GM03348 (cell line): ENCODE measurements around the gene EPDR1.

Source experiments
- DNase-seq: peaks from one replicate; pipeline ENCODE4 v3.0.0; 2012; ENCODE audit warnings: low spot score

EPDR1 gene

GRCh38 chr7:37920305-37920848 lies at the start of gene EPDR1:
TSS of gene EPDR1 (plus strand) at chr7:37920640. CDS start at chr7:37920940, 300 bp downstream.
- peak; percentile 13 for DNase-seq

GRCh38 chr7:37882086-37882485 lies 38.4 kb upstream of the EPDR1 start:
- DNase-seq: no peak

GRCh38 chr7:37893359-37893758 lies 27.1 kb upstream of the EPDR1 start:
- DNase-seq: no peak

- DNase-seq: no peak
Measured at GRCh38 chr7:37894671-37895070, 25.8 kb upstream of the EPDR1 start.

GRCh38 chr7:37899712-37900247 lies 20.7 kb upstream of the EPDR1 start:
- DNase-seq: no peak

- DNase-seq: peak; percentile 40
Measured at GRCh38 chr7:37901236-37901827, 19.1 kb upstream of the EPDR1 start.

GRCh38 chr7:37901890-37902524 lies 18.4 kb upstream of the EPDR1 start:
- DNase-seq: peak; percentile 60

GRCh38 chr7:37908221-37908788 lies 12.1 kb upstream of the EPDR1 start:
- DNase-seq: peak; percentile 7

GRCh38 chr7:37912756-37913155 lies 7.7 kb upstream of the EPDR1 start:
- DNase-seq: no peak

GRCh38 chr7:37915438-37915837 lies 5.0 kb upstream of the EPDR1 start:
- DNase-seq: no peak

GRCh38 chr7:37916017-37916672 lies 4.3 kb upstream of the EPDR1 start:
- no peak for DNase-seq

GRCh38 chr7:37916673-37917660 lies 3.5 kb upstream of the EPDR1 start, which contains the start of gene SFRP4:
TSS of gene SFRP4 (minus strand) at chr7:37916817. CDS start at chr7:37916537, 280 bp downstream.
- DNase-seq: peak; percentile 61

- no peak for DNase-seq
Measured at GRCh38 chr7:37918526-37918925, 1.9 kb upstream of the EPDR1 start.

- DNase-seq: no peak
Measured at GRCh38 chr7:37920849-37921805, 687 bp downstream of the EPDR1 start.

GRCh38 chr7:37921876-37922275 lies 1.4 kb downstream of the EPDR1 start:
- DNase-seq: no peak

GRCh38 chr7:37923996-37924395 lies 3.6 kb downstream of the EPDR1 start:
- no peak for DNase-seq

GRCh38 chr7:37924491-37925041 lies 4.1 kb downstream of the EPDR1 start:
- no peak for DNase-seq

GRCh38 chr7:37925620-37926019 lies 5.2 kb downstream of the EPDR1 start:
- DNase-seq: no peak

- no peak for DNase-seq
Measured at GRCh38 chr7:37927773-37928444, 7.5 kb downstream of the EPDR1 start.
